ENCODE measurements around the gene INPP5F.

INPP5F gene

GRCh38 chr10:119871881-119872609 lies 146.2 kb downstream of the INPP5F start:
- DNase-seq (ENCODE audit: low read depth) = no peak
- H3K4me3 ChIP-seq (ENCODE audit: low read depth, low read length) = peak overlapping the region; percentile 93
- no peak for TF ChIP-seq CTCF (IDR thresholded peaks at IDR 0.05; ENCODE audit: low read depth, low read length, missing control alignments)

GRCh38 chr10:119872610-119872859 lies 146.7 kb downstream of the INPP5F start, which contains the start of gene MCMBP:
Gene MCMBP, minus strand, starts transcription at chr10:119872843. Its CDS starts 259 bp downstream, at chr10:119872584.
- no peak for TF ChIP-seq CTCF (IDR thresholded peaks at IDR 0.05; ENCODE audit: low read depth, low read length, missing control alignments)
- no peak for DNase-seq (ENCODE audit: low read depth)
- peak within 1 kb of the TSS; percentile 93 for H3K4me3 ChIP-seq (ENCODE audit: low read depth, low read length)

GRCh38 chr10:119872860-119873681 lies 147.2 kb downstream of the INPP5F start:
- DNase-seq (ENCODE audit: low read depth) = peak; percentile 58
- H3K4me3 ChIP-seq (ENCODE audit: low read depth, low read length) = peak overlapping the region; percentile 93
- no peak for TF ChIP-seq CTCF (IDR thresholded peaks at IDR 0.05; ENCODE audit: low read depth, low read length, missing control alignments)

GRCh38 chr10:119878524-119878923 lies 152.7 kb downstream of the INPP5F start:
- no peak overlapping the region for H3K4me3 ChIP-seq (ENCODE audit: low read depth, low read length)
- no peak for TF ChIP-seq CTCF (IDR thresholded peaks at IDR 0.05; ENCODE audit: low read depth, low read length, missing control alignments)
- no peak for DNase-seq (ENCODE audit: low read depth)
